Measurements from ENCODE around the gene UNC13D.

DNA sequence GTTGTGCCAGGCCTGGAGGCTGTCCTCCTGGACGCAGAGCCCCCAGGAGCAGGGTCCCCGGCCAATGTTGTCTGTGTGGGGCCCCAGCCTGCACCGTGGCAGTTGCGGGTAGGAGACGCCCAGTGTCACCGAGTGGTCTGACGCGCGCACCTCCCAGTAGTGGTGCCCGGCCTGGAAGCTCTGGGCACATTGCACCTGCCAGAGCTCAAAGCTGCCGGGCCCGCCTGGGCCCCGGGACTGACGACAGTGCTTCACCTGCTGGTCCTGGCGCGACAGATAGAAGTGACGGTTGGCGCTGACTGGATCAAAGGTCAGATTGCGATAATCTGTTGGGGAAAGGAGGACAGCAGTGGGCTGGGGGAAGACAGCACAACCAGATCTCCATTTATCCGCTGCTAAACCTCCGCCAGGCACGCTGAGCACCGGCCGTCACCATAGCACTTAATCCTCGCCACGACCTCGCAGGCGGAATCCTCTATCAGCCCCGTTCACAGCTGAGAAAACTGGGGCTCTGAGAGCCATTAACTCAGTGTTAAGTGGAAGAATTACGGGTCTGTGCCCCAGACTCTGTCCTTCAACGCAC is 46.9 kb upstream of the UNC13D start:
- TF ChIP-seq BACH2 (CRISPR knock-in tag; IDR thresholded peaks at IDR 0.05; ENCODE audit: borderline replicate concordance) (no peak), TOX (CRISPR knock-in tag; IDR thresholded peaks at IDR 0.05; ENCODE audit: borderline replicate concordance) (no peak), ZNF8 (CRISPR knock-in tag; IDR thresholded peaks at IDR 0.05) (no peak), ZFP30 (CRISPR knock-in tag; IDR thresholded peaks at IDR 0.05) (no peak), CSRNP3 (CRISPR knock-in tag; IDR thresholded peaks at IDR 0.05) (no peak), ZNF70 (CRISPR knock-in tag; IDR thresholded peaks at IDR 0.05) (no peak), RARB (CRISPR knock-in tag; IDR thresholded peaks at IDR 0.05) (no peak), GLIS3 (CRISPR knock-in tag; IDR thresholded peaks at IDR 0.05) (no peak), PATZ1 (CRISPR knock-in tag; IDR thresholded peaks at IDR 0.05; ENCODE audit: borderline replicate concordance) (no peak), ISL1 (CRISPR knock-in tag; IDR thresholded peaks at IDR 0.05) (no peak)
- TF ChIP-seq, protein P1, sequence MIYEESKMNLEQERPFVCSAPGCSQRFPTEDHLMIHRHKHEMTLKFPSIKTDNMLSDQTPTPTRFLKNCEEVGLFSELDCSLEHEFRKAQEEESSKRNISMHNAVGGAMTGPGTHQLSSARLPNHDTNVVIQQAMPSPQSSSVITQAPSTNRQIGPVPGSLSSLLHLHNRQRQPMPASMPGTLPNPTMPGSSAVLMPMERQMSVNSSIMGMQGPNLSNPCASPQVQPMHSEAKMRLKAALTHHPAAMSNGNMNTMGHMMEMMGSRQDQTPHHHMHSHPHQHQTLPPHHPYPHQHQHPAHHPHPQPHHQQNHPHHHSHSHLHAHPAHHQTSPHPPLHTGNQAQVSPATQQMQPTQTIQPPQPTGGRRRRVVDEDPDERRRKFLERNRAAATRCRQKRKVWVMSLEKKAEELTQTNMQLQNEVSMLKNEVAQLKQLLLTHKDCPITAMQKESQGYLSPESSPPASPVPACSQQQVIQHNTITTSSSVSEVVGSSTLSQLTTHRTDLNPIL (CRISPR knock-in tag; IDR thresholded peaks at IDR 0.05; ENCODE audit: low read depth), result no peak

Data from SK-N-SH treated with all-trans-retinoic acid at 6 μM for 48 hours (cell line).